ENCODE measurements around the gene MIPEP.

The MIPEP gene

GRCh38 chr13:23849670-23850069, 39.5 kb downstream of the MIPEP start:
- no peak for DNase-seq

DNA sequence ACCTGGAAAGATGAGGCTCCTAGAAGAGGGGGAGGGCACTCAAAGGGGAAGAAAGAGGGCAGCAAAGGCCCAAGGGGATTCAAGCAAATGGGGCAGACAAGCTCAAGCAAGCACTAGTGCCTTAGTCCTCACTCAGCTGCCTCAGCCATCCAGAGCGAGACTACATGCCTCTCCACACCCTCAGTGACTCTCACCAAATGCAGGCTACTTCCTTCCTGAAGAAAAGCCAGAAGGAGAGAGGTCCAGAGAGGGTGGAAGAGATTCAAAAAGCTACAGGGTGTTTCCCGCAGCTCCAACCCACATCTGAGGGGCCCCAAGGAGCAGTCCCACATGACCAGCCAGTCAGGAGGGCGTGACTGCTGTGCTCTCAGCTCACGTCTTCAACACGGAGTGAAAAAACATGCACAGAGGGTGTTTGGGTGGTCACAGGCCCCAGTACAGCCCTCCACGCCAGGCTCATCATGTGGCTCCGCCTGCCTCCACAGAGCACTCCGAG, 40.5 kb downstream of the MIPEP start:
- no peak for DNase-seq

DNA sequence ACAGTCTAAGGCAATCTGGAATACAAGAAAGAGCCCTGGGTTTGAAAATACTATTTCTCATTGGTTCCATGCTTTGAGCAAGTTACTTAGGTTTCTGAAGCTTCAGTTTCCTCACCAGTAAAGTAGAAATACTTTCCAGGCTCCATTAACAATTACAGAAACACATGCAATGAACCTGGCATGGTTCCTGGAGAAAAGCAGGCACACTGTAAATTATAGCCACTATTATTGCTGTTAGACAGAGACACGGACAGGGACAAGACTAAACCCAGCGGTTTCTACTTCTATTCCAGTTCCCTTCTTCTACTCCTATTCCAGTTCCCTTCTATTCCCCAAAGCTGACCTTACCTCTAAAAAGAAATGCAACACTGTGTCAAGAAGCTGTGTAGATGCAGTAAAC, 41.2 kb downstream of the MIPEP start:
- no peak for DNase-seq

DNA sequence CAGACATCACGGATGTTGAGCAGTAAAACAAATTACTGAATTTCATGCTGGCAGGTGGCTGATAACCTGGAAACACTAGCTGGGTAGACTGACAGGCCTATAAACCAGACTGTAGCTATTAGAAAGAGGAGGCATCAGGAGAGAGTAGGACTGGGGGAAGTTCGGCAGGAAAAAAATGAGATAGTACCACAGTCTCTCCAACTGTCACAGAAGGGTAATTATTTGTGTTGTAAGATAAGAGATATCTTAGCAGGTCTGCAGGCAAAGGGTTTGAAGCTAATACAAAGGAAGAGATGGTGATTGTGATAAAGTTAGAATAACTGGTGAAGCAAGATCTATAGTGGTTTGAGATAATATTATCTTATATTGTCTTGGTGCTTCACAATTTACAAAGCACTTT, 41.7 kb downstream of the MIPEP start:
- DNase-seq: no peak

DNA sequence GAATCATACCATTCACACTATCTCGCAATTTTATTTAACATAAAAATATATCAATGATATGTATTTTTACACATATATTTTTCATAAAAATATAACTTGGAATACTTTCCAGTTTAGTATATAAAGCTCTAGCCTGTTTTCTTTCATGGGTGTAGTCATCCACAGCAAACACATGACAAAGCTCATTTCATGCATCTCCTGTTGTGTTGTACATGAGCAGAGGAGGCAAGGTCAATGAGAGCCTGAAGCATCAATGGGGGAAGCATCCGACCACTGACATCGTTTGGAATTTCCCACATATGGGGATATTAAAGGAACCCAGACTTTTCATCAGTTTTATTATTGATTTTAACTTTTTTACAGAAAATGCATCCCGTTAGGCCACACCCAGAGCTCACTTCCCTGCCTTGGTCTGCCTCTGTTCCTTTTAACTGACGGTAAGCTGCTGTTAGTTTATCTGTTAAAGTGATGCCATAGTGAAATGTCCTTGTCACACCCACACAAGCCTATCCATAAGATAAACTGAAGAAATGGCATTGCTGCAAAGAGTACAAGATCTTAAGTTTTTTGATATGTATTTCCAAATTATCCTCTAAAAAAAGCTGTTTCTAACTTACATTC, 44.0 kb downstream of the MIPEP start:
- no peak for DNase-seq

DNA sequence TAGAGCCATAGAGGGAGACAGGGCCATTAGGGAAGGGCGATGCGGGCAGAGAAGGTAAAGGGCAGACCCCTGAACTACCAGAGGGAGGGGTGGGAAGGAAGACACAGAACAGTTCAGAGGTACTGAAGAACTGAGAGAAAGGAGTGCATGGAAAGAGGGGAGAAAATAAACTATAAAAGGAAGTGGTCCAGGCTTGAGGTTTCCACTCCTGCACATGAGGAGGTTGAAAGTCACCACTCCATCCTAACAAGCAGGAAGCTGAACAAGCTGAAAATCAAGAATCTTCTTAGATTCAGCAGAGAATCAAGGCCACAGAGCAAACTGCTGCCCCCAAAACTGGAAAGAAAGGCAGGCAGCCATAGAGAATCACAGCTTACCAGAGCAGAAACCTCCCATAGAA, 45.1 kb downstream of the MIPEP start:
- no peak for DNase-seq

DNA sequence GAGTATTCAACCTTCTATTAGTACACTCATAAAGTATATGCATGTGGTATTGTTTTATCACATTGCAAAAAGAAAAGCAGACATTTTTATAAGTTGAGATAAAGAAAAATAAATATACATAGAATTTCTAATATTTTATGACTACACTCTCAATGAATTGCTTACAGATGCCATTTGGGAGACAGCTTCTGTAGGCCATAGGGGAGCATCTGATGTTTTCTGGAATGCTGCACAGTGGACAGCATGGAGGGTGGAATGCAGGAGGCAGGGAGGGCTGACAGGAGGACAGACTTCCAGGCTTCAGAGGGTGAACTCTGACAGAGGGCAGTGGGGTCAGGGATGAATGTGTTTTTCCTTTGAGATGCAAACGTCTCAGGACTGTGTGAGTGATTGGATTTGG, 45.8 kb downstream of the MIPEP start:
- no peak for DNase-seq

GRCh38 chr13:23842406-23842805, 46.8 kb downstream of the MIPEP start:
- no peak for DNase-seq

DNA sequence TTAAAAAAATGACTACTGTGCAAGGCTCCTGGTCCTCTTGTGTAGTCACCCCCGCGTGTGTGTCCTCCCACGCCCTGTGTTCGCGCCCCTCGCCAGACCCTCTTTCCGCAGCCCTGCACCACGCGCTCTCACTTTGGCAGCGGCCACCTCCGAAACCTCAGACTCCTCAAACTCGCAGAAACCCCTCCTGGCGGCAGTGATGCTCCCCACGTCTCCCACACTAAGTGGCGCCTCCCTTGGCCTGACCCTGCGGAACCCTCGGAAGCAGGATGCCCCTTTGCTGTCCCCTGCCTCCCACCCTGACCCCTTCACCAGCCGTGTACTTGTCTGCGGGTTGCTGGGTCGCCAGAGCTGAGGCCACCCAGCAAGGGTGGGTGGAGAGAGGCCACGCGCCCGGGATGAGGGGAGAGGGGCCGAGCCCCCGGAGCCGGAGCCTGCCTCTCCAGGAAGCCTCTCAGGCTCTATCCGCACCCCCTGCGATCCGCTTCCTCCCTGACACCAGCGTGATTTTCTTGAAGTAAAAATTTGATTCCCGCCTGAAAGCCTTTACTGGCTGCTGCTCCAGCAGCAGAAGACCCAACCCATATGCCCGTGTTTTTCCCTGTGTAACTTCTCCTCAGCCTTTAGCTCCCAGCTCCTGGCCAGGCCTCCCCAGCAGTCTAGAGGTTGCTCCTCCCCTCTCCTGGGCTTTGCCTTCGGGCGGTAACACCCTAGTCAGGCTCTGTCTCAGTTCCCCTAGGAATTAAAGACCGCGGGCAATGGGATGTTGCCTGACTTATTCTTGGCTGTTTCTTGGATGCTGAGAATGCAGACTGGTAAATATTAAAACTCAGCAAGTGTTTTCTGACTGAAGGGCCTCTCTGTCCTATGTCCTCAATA, 55.2 kb downstream of the MIPEP start:
- DNase-seq: no peak

DNA sequence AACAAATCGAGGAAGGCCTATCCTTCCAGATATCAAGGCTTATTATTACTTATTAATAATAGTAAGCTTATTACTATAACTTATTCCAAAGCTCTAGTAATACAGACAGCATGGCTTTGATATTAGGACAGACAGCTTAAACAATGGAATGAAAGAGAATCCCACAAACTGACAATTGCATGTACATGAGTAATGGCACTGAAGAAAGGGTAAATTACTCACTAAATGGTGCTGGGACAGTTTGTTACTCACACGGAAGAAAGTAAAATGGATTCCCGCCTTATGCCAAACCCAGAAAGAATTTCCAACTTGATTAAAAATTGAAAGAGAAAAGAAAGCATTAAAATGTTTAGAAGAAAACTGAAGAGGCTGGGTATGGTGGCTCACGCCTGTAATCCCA, 60.3 kb downstream of the MIPEP start:
- no peak for DNase-seq

DNA sequence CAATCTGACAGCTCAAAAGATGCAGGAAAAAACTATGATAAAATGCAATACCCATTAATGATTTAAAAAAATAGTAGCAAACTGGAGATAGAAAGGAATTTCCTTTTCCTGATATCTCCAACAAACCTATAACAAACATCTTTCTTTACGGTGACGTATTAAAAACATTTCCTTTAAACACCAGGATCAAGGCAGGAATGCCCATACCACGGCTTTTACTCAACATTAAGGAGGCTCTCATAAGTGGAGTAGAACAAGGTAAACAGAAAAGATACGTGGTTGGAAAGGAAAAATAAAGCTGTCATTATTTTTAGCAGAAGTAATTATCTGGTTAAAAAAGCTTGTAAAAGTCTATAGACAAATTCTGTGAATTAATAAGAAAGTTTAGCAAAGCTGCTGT, 61.1 kb downstream of the MIPEP start:
- DNase-seq: no peak

DNA sequence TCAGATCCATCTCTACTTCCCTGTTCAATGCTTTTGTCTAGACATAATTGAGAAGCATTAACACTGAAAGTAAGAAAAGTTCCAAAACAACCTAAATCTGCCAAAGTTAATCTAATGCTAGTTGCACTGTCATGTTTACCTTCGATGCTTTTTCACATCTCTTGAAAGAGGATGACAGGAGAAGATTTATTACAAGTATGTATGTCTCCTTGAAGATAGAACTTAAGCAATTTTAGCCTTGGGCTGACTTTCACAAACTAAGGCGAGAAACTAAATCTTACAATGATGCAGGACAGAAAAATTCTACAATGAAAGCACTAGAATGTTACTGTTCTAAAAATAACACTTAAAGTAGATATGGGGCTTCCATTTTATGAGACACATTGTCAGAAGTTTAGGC, 64.0 kb downstream of the MIPEP start:
- DNase-seq: no peak

DNA sequence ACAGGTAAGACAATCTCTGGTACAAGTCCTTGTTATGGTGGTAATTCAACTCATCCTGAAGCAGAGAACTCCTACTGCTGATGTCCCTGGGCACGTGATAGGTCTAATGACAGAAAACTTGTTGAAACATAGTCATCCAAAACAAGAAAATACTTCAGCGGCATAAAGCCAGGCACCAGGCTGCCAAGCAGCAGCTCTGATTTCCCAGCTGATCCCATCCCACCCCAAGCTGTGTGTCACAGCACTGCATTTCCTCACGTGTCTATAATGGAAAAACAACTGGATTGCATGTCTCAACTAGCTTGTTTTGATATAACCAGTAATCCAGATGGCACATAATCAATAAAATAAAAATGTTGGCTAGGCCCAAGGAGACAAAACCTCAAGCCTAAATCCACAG, 64.8 kb downstream of the MIPEP start:
- DNase-seq: no peak

GRCh38 chr13:23822252-23822824, 66.9 kb downstream of the MIPEP start:
- DNase-seq: no peak

- DNase-seq: no peak
These were observed 68.7 kb downstream of the MIPEP start for GRCh38 chr13:23820530-23820929.

DNA sequence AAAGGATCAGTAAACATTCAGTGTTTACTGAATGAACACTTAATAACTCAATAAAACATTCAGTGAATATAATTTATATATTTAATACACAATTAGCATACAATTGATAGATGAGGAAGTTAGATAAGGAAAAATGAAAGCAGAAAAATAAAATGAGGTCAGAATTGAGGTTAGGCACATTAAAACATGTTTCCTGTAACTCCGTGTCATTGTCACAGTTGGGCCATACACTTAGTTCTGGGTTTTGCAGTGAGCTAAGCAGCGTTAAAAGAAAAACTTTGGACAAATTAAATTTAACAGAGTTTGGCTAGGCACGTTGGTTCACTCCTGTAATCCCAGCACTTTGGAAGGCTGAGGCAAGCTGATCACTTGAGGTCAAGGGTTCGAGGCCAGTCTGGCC, 71.4 kb downstream of the MIPEP start:
- DNase-seq: no peak

- no peak for DNase-seq
These were observed 72.1 kb downstream of the MIPEP start for GRCh38 chr13:23817136-23817535.

DNA sequence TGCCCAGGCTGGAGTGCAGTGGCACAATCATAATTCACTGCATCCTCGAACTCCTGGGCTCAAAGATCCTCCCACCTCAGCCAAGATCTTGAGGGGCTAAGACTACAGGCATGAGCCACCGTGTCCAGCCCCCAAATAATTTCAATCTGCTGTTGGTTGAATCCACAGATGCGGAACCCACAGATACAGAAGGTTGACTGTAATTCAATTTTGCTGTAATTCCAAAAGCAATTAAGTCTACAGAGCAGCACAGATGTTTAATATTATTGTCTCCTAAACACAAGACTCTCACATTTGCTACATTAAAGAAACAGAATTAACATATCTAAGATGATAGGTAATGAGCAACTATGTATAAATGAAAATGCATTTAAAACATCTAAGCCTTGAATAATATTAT, 75.6 kb downstream of the MIPEP start:
- no peak for DNase-seq

DNA sequence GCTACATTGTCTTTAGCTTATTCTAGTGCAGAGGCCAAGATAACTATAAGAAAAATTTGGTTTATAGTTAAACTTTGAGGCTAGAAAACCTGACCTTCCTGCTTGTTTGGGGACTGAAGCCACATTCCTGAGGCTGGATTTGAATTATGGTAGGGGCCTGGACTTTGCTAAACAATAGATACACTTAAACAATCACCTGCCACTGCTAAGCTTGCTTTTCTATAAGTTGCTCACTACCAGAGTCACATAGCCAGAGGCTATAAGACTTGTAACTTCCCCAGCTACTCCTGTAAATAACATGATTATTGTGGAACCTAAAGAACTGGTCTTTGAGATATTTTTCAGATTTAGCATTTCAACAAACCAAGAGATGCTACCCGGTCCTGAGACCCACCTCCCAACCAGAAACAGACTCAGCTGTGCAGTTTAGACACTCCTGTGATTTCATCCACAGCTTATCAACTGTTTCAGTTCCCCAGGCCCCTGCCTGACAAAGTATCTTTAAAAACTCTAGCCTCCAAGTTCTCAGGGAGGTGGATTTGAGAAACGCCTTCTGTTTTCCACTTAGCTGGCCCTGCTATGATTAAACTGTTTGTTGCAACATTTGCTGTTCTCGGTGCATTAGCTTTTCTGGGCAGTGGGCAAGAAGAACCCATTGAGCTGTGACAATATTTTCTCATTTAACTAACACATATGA, 77.7 kb downstream of the MIPEP start:
- DNase-seq: no peak

DNA sequence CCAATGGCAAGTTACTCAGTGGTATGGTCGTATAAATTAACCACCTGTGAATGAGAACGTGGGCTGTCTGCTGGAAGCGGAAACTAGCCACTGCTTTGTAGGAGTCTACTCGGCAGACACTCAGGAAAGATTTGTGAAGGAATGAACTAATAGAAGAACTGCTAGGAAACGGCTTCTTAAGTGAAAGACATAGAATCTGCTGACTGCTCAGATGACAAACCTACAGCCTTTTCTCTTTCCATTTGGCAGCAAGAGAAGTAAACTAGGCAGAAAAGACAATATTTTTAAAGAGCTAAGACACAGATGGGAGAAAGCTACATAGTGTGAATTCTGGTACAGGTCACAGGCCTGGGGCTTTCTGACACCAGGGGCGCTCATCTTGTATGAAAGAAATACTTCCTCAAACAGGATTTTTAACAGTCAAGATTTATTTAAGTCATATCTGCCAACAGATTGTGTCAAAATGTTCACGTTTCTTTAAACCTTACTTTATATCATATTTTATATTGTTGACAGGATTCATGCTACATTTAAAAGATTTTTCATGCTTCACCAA, 78.4 kb downstream of the MIPEP start:
- no peak for DNase-seq

DNA sequence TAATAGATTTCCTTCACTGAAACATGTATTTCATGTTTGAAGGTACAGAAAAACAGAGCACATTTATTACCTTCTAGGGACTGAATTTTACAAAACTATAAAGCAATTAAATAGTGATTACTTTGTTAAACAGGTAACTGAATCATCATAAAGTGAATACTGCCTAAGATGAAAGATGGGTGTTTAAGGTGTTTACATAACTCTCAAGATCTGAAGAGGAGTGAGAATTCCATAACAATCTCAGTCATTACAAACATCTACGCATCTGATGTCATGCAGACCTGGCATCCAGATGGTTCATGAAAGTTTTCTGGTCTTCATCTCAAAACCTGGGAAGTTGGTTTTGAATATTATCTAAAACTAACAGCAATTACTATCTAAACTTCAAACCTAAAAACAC, 80.4 kb downstream of the MIPEP start:
- no peak for DNase-seq

- DNase-seq: no peak
These were observed 82.2 kb downstream of the MIPEP start for GRCh38 chr13:23806874-23807526.

DNA sequence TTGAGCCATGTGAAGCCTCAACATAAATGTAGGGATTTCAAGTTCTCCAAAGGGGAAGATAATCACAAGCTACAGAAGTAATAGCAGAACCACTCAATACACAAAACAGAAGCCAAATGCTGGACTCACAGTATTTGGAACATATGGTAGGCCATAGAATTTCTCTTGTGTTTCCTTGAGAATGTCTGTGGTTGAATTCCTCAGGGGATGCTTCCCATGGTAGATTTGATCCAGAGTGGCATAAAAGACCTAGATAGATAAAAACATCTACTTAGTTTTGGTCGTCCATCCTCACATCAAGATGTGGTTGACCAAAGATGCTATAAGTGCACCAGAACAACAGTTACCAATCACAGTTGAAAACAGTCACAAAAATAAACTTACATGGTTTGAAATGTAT, 83.4 kb downstream of the MIPEP start:
- DNase-seq: no peak
